ENCODE results near the gene TRAPPC3L. TPM values are rescaled to one million over a fixed set of nuclear protein-coding genes. Genes with fewer than 3 reads are reported as not detected.

TRAPPC3L gene
- polyA plus RNA-seq, 1 of the 3 experiments (the other 2 are of a cell fraction) = 0.03 TPM

DNA sequence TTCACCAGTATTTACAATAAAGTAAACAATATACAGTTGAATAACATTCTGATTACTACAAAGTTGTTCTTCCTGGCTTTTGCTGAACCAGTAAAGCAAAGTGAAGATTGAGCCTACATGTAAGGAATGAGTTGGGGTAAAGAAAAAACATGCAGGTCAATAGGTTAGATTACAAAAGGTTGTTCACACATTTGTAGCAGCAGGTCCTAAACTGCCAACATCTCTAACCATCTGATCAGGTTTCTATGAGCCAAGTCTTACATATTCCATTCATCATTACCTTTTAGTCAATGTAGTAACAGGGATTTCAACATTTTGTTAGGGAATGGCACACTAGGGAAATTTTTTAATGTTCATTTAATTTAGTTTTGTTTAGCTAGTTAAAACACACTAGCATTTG lies 93.6 kb downstream of the TRAPPC3L start:
- Histone ChIP-seq H3K36me3 (replicated peaks in 1 of 2; ENCODE audit: control insufficient read depth in 1 of 2, insufficient read depth in 2 of 2, low read length in 1 of 2) (no peaks in the 10 kb centered on the region), H4K20me1 (ENCODE audit: insufficient read depth) (no peaks in the 10 kb centered on the region), H3K4me2 (no peak overlapping the region), H3F3A (replicated peaks; ENCODE audit: insufficient read depth) (peaks cover 8% of the 10 kb centered on the region), H3K9me2 (no peaks in the 10 kb centered on the region), H3K9ac (no peak overlapping the region), H3K4me3 (ENCODE audit: low read depth in 2 of 2, low read length in 1 of 2) (no peak overlapping the region), H3K79me2 (ENCODE audit: insufficient read depth) (no peaks in the 10 kb centered on the region), H2AFZ (ENCODE audit: low read depth) (no peak overlapping the region), H3K27ac (ENCODE audit: low read depth in 2 of 2, low read length in 1 of 2) (no peak overlapping the region), H3K4me1 (ENCODE audit: control insufficient read depth in 1 of 2, insufficient read depth in 2 of 2, low read depth in 1 of 2, low read length in 1 of 2) (peaks cover 0 to 3% of the 10 kb centered on the region in 2 experiments; a peak in 3 of 4 replicates), H3K9me3 (no peaks in the 10 kb centered on the region), H3K27me3 (ENCODE audit: insufficient read depth) (no peaks in the 10 kb centered on the region)
- TF ChIP-seq GABPA (IDR thresholded peaks at IDR 0.05; ENCODE audit: low read depth) = no peak
- no peak for TF ChIP-seq RXRA (IDR thresholded peaks at IDR 0.05; ENCODE audit: borderline replicate concordance, low read depth)
- no peak for TF ChIP-seq TAF1 (IDR thresholded peaks at IDR 0.05; ENCODE audit: borderline replicate concordance, low read depth, low read length)
- TF ChIP-seq, protein P1, sequence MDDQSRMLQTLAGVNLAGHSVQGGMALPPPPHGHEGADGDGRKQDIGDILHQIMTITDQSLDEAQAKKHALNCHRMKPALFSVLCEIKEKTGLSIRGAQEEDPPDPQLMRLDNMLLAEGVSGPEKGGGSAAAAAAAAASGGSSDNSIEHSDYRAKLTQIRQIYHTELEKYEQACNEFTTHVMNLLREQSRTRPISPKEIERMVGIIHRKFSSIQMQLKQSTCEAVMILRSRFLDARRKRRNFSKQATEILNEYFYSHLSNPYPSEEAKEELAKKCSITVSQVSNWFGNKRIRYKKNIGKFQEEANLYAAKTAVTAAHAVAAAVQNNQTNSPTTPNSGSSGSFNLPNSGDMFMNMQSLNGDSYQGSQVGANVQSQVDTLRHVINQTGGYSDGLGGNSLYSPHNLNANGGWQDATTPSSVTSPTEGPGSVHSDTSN (IDR thresholded peaks at IDR 0.05) = no peak
- no peak for TF ChIP-seq RFX5 (IDR thresholded peaks at IDR 0.05; ENCODE audit: low read length)
- no peak for TF ChIP-seq MXI1 (IDR thresholded peaks at IDR 0.05; ENCODE audit: low read depth, low read length)
- TF ChIP-seq SMC3 (IDR thresholded peaks at IDR 0.05; ENCODE audit: low read depth, low read length) = no peak
- TF ChIP-seq TCF12 (IDR thresholded peaks at IDR 0.05) = no peak
- TF ChIP-seq NFIC (IDR thresholded peaks at IDR 0.05; ENCODE audit: borderline replicate concordance) = no peak
- no peak for TF ChIP-seq FOSL2 (IDR thresholded peaks at IDR 0.05; ENCODE audit: borderline replicate concordance, low read depth)
- TF ChIP-seq, protein P2, sequence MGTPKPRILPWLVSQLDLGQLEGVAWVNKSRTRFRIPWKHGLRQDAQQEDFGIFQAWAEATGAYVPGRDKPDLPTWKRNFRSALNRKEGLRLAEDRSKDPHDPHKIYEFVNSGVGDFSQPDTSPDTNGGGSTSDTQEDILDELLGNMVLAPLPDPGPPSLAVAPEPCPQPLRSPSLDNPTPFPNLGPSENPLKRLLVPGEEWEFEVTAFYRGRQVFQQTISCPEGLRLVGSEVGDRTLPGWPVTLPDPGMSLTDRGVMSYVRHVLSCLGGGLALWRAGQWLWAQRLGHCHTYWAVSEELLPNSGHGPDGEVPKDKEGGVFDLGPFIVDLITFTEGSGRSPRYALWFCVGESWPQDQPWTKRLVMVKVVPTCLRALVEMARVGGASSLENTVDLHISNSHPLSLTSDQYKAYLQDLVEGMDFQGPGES (IDR thresholded peaks at IDR 0.05; ENCODE audit: low read depth, low read length) = no peak
- TF ChIP-seq FOXM1 (IDR thresholded peaks at IDR 0.05; ENCODE audit: low read depth) = no peak
- TF ChIP-seq GATA2 (CRISPR knock-in tag; IDR thresholded peaks at IDR 0.05) = no peak
- no peak for TF ChIP-seq TEAD4 (IDR thresholded peaks at IDR 0.05; ENCODE audit: borderline replicate concordance, insufficient read depth)
- TF ChIP-seq EZH2phosphoT487 (IDR thresholded peaks at IDR 0.05; ENCODE audit: borderline replicate concordance, low read depth) = no peak
- TF ChIP-seq POLR2AphosphoS5 (IDR thresholded peaks at IDR 0.05; ENCODE audit: low read depth, low read length) = no peak
- TF ChIP-seq RCOR1 (IDR thresholded peaks at IDR 0.05; ENCODE audit: low read length) = no peak
- TF ChIP-seq ELF1 (IDR thresholded peaks at IDR 0.05) = no peak
- TF ChIP-seq SIN3A (IDR thresholded peaks at IDR 0.05; ENCODE audit: borderline replicate concordance, low read depth, low read length) = no peak
- TF ChIP-seq, protein P3, sequence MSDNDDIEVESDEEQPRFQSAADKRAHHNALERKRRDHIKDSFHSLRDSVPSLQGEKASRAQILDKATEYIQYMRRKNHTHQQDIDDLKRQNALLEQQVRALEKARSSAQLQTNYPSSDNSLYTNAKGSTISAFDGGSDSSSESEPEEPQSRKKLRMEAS (IDR thresholded peaks at IDR 0.05; ENCODE audit: low read depth) = no peak
- POLR2A ChIA-PET = no interaction called here
- CTCF ChIA-PET = interaction anchor here (1.3 kb wide), 1 partner anchor 164 kb away, joined by 4 read pairs; no protein-coding TSS in a partner anchor
- DNase-seq = no peak
